MM.1S (cell line): ENCODE measurements around the gene SECTM1.

Experiments used
- CTCF ChIP-seq: fragments of 300-600 bp; sonication (generic); IDR thresholded peaks from 2 replicates; pipeline ENCODE4 v1.5.1; 2016; ENCODE audit warnings: antibody characterized with exemption, low read length, mixed read lengths
- EZH2 ChIP-seq: fragments of 300-600 bp; sonication (generic); optimal IDR thresholded peaks from 2 replicates; pipeline ENCODE3; 2017; ENCODE audit warnings: low read depth, mild to moderate bottlenecking, antibody characterized with exemption, low read length, mixed read lengths
- EZH2phosphoT487 ChIP-seq: fragments of 300-600 bp; sonication (generic); IDR thresholded peaks from 2 replicates; pipeline ENCODE4 v1.6.1; 2018; ENCODE audit warnings: antibody characterized with exemption, low read length

GRCh38 chr17:82297714-82298537, 35.6 kb downstream of the SECTM1 start:
- TF ChIP-seq EZH2: no peak
- no peak for TF ChIP-seq CTCF
- no peak for TF ChIP-seq EZH2phosphoT487
